Glutamatergic neuron (in vitro differentiated cells): Measurements from ENCODE around the gene PIK3R6. TPM values are rescaled to one million over a fixed set of nuclear protein-coding genes. Genes with fewer than 3 reads are reported as not detected.

Experiments used
- DNase-seq: peaks from one replicate; pipeline ENCODE4 v3.0.0; 2022
- H3K27ac Mint-ChIP-seq: one replicate; pipeline ENCODE4 v1.8.0; 2020; ENCODE audit warnings: mild to moderate bottlenecking, mixed read lengths, inconsistent platforms; ENCODE audit not compliant: unreplicated experiment
- H3K27me3 Mint-ChIP-seq: one replicate; pipeline ENCODE4 v1.8.0; 2020; ENCODE audit warnings: mild to moderate bottlenecking, moderate library complexity, mixed read lengths, inconsistent platforms; ENCODE audit not compliant: unreplicated experiment
- H3K36me3 Mint-ChIP-seq: one replicate; pipeline ENCODE4 v1.8.0; 2020; ENCODE audit warnings: mild to moderate bottlenecking, mixed read lengths, inconsistent platforms; ENCODE audit not compliant: unreplicated experiment
- H3K4me1 Mint-ChIP-seq: one replicate; pipeline ENCODE4 v1.8.0; 2020; ENCODE audit warnings: mild to moderate bottlenecking, low read depth, mixed read lengths, inconsistent platforms; ENCODE audit not compliant: unreplicated experiment
- H3K4me3 Mint-ChIP-seq: one replicate; pipeline ENCODE4 v1.8.0; 2020; ENCODE audit warnings: mild to moderate bottlenecking, mixed read lengths, inconsistent platforms; ENCODE audit not compliant: unreplicated experiment
- H3K9me3 Mint-ChIP-seq: one replicate; pipeline ENCODE4 v1.8.0; 2020; ENCODE audit warnings: mild to moderate bottlenecking, moderate library complexity, mixed read lengths, inconsistent platforms; ENCODE audit not compliant: unreplicated experiment
- CTCF ChIP-seq: fragments of 200-600 bp; sonication (generic); IDR thresholded peaks from one replicate; pipeline ENCODE4 v1.5.0; 2021; ENCODE audit not compliant: partially characterized antibody, unreplicated experiment
- total RNA-seq: library from RNA; stranded (reverse); fragmentation: NEBNext Ultra II Directional; extraction: Animal tissue kit (Norgen Biotek cat#: 25700); gene quantifications from one replicate; pipeline ENCODE4 v1.2.1, GENCODE V29; 2021; ENCODE audit not compliant: unreplicated experiment

Gene PIK3R6
- total RNA-seq, 1 donor from 2014 or later: not detected

- H3K4me1 Mint-ChIP-seq: peaks cover 3% of the 10 kb centered on the region
- H3K27ac Mint-ChIP-seq: no peak overlapping the region
- no peak overlapping the region for H3K4me3 Mint-ChIP-seq
- H3K9me3 Mint-ChIP-seq: peaks cover 2% of the 10 kb centered on the region
- no peak for TF ChIP-seq CTCF
- H3K27me3 Mint-ChIP-seq: peaks cover 4% of the 10 kb centered on the region
- H3K36me3 Mint-ChIP-seq: no peaks in the 10 kb centered on the region
- peak; percentile 16 for DNase-seq
Measured at GRCh38 chr17:8873801-8874715, 6.6 kb upstream of the PIK3R6 start.

- no peak overlapping the region for H3K27ac Mint-ChIP-seq
- H3K36me3 Mint-ChIP-seq: no peaks in the 10 kb centered on the region
- peaks cover 4% of the 10 kb centered on the region for H3K27me3 Mint-ChIP-seq
- H3K4me3 Mint-ChIP-seq: no peak overlapping the region
- no peak for TF ChIP-seq CTCF
- H3K4me1 Mint-ChIP-seq: peaks cover 4% of the 10 kb centered on the region
- DNase-seq: peak; percentile 7
- peaks cover 2% of the 10 kb centered on the region for H3K9me3 Mint-ChIP-seq
Measured at GRCh38 chr17:8872705-8873435, 5.4 kb upstream of the PIK3R6 start.

- Mint-ChIP-seq H3K4me3 (no peak overlapping the region), H3K27me3 (peaks cover 5% of the 10 kb centered on the region), H3K36me3 (no peaks in the 10 kb centered on the region), H3K9me3 (peaks cover 2% of the 10 kb centered on the region), H3K4me1 (peaks cover 4% of the 10 kb centered on the region), H3K27ac (no peak overlapping the region)
- TF ChIP-seq CTCF: no peak
- DNase-seq: peak; percentile 7
Measured at GRCh38 chr17:8872036-8872704, 4.7 kb upstream of the PIK3R6 start.

- TF ChIP-seq CTCF: no peak
- H3K27ac Mint-ChIP-seq: no peak overlapping the region
- DNase-seq: no peak
- no peak overlapping the region for H3K4me3 Mint-ChIP-seq
- H3K4me1 Mint-ChIP-seq: peaks cover 4% of the 10 kb centered on the region
- H3K9me3 Mint-ChIP-seq: peaks cover 2% of the 10 kb centered on the region
- H3K36me3 Mint-ChIP-seq: no peaks in the 10 kb centered on the region
- peaks cover 8% of the 10 kb centered on the region for H3K27me3 Mint-ChIP-seq
Measured at GRCh38 chr17:8871081-8871581, 3.7 kb upstream of the PIK3R6 start.
